ENCODE results near the gene PDXK.

PDXK gene

DNA sequence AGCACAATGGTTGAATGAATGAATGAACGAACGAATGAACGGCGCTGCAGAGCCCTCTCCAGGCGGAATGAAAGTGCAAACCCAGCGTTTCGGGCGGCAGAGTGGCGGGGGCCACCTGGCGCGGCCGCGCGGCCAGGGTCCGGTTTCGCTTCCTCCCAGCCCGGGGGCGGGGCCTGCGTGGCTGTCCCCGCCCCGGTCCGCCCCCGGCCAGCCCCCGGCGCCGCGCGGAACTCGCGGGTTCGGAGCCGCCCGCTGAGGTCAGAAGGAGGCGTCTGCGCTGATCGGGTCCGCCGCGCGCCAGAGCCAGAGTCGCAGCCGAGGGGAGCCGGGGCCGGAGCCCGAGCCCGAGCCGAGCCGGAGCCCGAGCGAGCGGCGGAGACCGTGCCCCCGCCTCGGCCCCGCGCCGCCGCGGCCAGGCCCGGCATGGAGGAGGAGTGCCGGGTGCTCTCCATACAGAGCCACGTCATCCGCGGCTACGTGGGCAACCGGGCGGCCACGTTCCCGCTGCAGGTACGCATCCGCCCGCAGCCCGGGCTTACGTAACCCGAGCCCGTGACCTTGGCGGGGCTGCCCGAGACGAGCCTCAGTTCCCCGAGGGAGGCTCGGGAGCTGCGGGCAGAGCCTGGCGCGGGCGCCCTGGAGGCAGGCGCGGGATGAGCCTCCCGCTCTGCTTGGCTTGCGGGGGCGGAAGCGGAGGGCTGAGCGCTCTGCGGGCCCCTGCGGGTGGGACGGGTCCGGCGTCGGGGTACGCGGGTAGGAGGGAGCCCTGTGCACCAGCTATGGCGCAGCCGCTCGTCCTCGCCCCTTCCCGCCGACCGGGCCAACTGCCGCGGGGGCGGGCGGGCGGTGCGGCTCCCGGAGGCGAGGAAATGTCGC, at the start of gene PDXK:
Gene PDXK (plus strand): TSS at position 258 of the 876 bp plus-strand sequence. CDS start 166 bp downstream, at position 424.
- TF ChIP-seq ISL1 (CRISPR knock-in tag; IDR thresholded peaks at IDR 0.05), result no peak
- TF ChIP-seq, protein P1, sequence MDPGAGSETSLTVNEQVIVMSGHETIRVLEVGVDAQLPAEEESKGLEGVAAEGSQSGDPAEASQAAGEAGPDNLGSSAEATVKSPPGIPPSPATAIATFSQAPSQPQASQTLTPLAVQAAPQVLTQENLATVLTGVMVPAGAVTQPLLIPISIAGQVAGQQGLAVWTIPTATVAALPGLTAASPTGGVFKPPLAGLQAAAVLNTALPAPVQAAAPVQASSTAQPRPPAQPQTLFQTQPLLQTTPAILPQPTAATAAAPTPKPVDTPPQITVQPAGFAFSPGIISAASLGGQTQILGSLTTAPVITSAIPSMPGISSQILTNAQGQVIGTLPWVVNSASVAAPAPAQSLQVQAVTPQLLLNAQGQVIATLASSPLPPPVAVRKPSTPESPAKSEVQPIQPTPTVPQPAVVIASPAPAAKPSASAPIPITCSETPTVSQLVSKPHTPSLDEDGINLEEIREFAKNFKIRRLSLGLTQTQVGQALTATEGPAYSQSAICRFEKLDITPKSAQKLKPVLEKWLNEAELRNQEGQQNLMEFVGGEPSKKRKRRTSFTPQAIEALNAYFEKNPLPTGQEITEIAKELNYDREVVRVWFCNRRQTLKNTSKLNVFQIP (CRISPR knock-in tag; IDR thresholded peaks at IDR 0.05; ENCODE audit: borderline replicate concordance, low read depth), result no peak
- TF ChIP-seq CREB5 (CRISPR knock-in tag; IDR thresholded peaks at IDR 0.05; ENCODE audit: low read depth), result no peak
- TF ChIP-seq ZNF8 (CRISPR knock-in tag; IDR thresholded peaks at IDR 0.05), result no peak
- no peak for TF ChIP-seq TSHZ2 (CRISPR knock-in tag; IDR thresholded peaks at IDR 0.05)
- ATAC-seq, result peak; percentile 87

GRCh38 chr21:43669828-43670605, 48.9 kb upstream of the PDXK start:
- TF ChIP-seq GLIS3 (CRISPR knock-in tag; IDR thresholded peaks at IDR 0.05), result no peak
- TF ChIP-seq ZFP30 (CRISPR knock-in tag; IDR thresholded peaks at IDR 0.05), result no peak
- no peak for TF ChIP-seq RARB (CRISPR knock-in tag; IDR thresholded peaks at IDR 0.05)
- TF ChIP-seq OSR1 (CRISPR knock-in tag; IDR thresholded peaks at IDR 0.05), result no peak
- no peak for TF ChIP-seq CSRNP3 (CRISPR knock-in tag; IDR thresholded peaks at IDR 0.05)
- no peak for TF ChIP-seq CSDC2 (CRISPR knock-in tag; IDR thresholded peaks at IDR 0.05)
- no peak for TF ChIP-seq TCF4 (CRISPR knock-in tag; IDR thresholded peaks at IDR 0.05; ENCODE audit: borderline replicate concordance)
- ATAC-seq, result no peak

DNA sequence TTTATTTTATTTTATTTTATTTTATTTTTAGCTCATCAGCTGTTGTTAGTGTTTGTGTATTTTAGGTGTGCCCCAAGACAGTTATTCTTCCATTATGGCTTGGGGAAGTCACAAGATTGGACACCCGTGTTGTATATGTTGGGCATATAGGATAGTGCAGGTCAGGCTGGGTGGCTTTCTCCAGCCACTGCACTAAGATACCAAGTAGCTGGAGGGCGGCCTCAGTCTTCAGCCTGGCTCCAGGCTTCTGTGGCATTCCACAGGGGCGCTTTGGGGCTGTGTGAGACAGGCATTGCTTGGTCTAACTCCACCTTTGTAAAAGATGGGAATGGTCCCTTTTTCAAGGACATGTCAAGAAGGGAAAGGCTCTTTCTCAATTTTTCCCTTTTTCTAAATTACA, 43.1 kb upstream of the PDXK start:
- no peak for ATAC-seq
- TF ChIP-seq ZFP30 (CRISPR knock-in tag; IDR thresholded peaks at IDR 0.05) (no peak), OSR1 (CRISPR knock-in tag; IDR thresholded peaks at IDR 0.05) (no peak), GLIS3 (CRISPR knock-in tag; IDR thresholded peaks at IDR 0.05) (no peak), TSHZ2 (CRISPR knock-in tag; IDR thresholded peaks at IDR 0.05) (no peak), ARNTL (CRISPR knock-in tag; IDR thresholded peaks at IDR 0.05; ENCODE audit: borderline replicate concordance, low read depth) (no peak), PPARA (CRISPR knock-in tag; IDR thresholded peaks at IDR 0.05; ENCODE audit: borderline replicate concordance) (no peak), CREB5 (CRISPR knock-in tag; IDR thresholded peaks at IDR 0.05; ENCODE audit: low read depth) (no peak), SNAI2 (CRISPR knock-in tag; IDR thresholded peaks at IDR 0.05) (no peak), ZNF565 (CRISPR knock-in tag; conservative IDR thresholded peaks at IDR 0.05; ENCODE audit: low read depth) (no peak), ISL1 (CRISPR knock-in tag; IDR thresholded peaks at IDR 0.05) (no peak), TOX (CRISPR knock-in tag; IDR thresholded peaks at IDR 0.05; ENCODE audit: borderline replicate concordance) (no peak), CSRNP3 (CRISPR knock-in tag; IDR thresholded peaks at IDR 0.05) (no peak), ZNF8 (CRISPR knock-in tag; IDR thresholded peaks at IDR 0.05) (no peak)
- TF ChIP-seq, protein P2, sequence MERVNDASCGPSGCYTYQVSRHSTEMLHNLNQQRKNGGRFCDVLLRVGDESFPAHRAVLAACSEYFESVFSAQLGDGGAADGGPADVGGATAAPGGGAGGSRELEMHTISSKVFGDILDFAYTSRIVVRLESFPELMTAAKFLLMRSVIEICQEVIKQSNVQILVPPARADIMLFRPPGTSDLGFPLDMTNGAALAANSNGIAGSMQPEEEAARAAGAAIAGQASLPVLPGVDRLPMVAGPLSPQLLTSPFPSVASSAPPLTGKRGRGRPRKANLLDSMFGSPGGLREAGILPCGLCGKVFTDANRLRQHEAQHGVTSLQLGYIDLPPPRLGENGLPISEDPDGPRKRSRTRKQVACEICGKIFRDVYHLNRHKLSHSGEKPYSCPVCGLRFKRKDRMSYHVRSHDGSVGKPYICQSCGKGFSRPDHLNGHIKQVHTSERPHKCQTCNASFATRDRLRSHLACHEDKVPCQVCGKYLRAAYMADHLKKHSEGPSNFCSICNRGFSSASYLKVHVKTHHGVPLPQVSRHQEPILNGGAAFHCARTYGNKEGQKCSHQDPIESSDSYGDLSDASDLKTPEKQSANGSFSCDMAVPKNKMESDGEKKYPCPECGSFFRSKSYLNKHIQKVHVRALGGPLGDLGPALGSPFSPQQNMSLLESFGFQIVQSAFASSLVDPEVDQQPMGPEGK (CRISPR knock-in tag; IDR thresholded peaks at IDR 0.05; ENCODE audit: borderline replicate concordance), result no peak

All from SK-N-SH treated with all-trans-retinoic acid at 6 μM for 48 hours (cell line).